ENCODE data around the gene SLC48A1.

The SLC48A1 gene

GRCh38 chr12:47789141-47789540 lies 16.1 kb downstream of the SLC48A1 start:
- Histone ChIP-seq H3K36me3 (replicated peaks; ENCODE audit: low read depth, low read length) (peaks cover 63% of the 10 kb centered on the region), H3K27me3 (ENCODE audit: low read depth, low read length) (no peaks in the 10 kb centered on the region), H3K79me2 (ENCODE audit: low read length) (no peaks in the 10 kb centered on the region), H3K4me1 (ENCODE audit: low read length) (no peaks in the 10 kb centered on the region), H2AFZ (ENCODE audit: low read depth, low read length) (no peak overlapping the region), H3K4me3 (ENCODE audit: low read length) (no peak overlapping the region), H3K4me2 (ENCODE audit: low read length) (no peak overlapping the region), H4K20me1 (ENCODE audit: insufficient read depth, low read length) (no peaks in the 10 kb centered on the region), H3K9me3 (ENCODE audit: insufficient read depth, low read length) (no peaks in the 10 kb centered on the region), H3K9ac (ENCODE audit: low read length) (no peak overlapping the region), H3K27ac (ENCODE audit: low read length) (no peak overlapping the region)
- no peak for TF ChIP-seq EZH2phosphoT487 (IDR thresholded peaks at IDR 0.05; ENCODE audit: low read depth)
- no peak for TF ChIP-seq CTCF (IDR thresholded peaks at IDR 0.05; ENCODE audit: low read depth, low read length)

GRCh38 chr12:47789712-47790489 lies 16.9 kb downstream of the SLC48A1 start:
- Histone ChIP-seq H3K9me3 (ENCODE audit: insufficient read depth, low read length) (no peaks in the 10 kb centered on the region), H3K79me2 (ENCODE audit: low read length) (no peaks in the 10 kb centered on the region), H3K4me1 (ENCODE audit: low read length) (no peaks in the 10 kb centered on the region), H3K4me2 (ENCODE audit: low read length) (no peak overlapping the region), H3K27ac (ENCODE audit: low read length) (no peak overlapping the region), H3K27me3 (ENCODE audit: low read depth, low read length) (no peaks in the 10 kb centered on the region), H3K4me3 (ENCODE audit: low read length) (no peak overlapping the region), H3K36me3 (replicated peaks; ENCODE audit: low read depth, low read length) (peaks cover 63% of the 10 kb centered on the region), H2AFZ (ENCODE audit: low read depth, low read length) (no peak overlapping the region), H4K20me1 (ENCODE audit: insufficient read depth, low read length) (no peaks in the 10 kb centered on the region), H3K9ac (ENCODE audit: low read length) (no peak overlapping the region)
- TF ChIP-seq EZH2phosphoT487 (IDR thresholded peaks at IDR 0.05; ENCODE audit: low read depth), result no peak

GRCh38 chr12:47790676-47791350 lies 17.8 kb downstream of the SLC48A1 start:
- Histone ChIP-seq H3K9ac (ENCODE audit: low read length) (no peak overlapping the region), H3K27ac (ENCODE audit: low read length) (no peak overlapping the region), H3K36me3 (replicated peaks; ENCODE audit: low read depth, low read length) (peaks cover 57% of the 10 kb centered on the region), H3K4me3 (ENCODE audit: low read length) (no peak overlapping the region), H3K4me2 (ENCODE audit: low read length) (no peak overlapping the region), H3K79me2 (ENCODE audit: low read length) (no peaks in the 10 kb centered on the region), H3K9me3 (ENCODE audit: insufficient read depth, low read length) (no peaks in the 10 kb centered on the region), H4K20me1 (ENCODE audit: insufficient read depth, low read length) (no peaks in the 10 kb centered on the region), H2AFZ (ENCODE audit: low read depth, low read length) (no peak overlapping the region), H3K27me3 (ENCODE audit: low read depth, low read length) (no peaks in the 10 kb centered on the region), H3K4me1 (ENCODE audit: low read length) (no peaks in the 10 kb centered on the region)
- TF ChIP-seq EZH2phosphoT487 (IDR thresholded peaks at IDR 0.05; ENCODE audit: low read depth) (no peak), CTCF (IDR thresholded peaks at IDR 0.05; ENCODE audit: low read depth, low read length) (no peak)

- Histone ChIP-seq H3K4me1 (ENCODE audit: low read length) (no peaks in the 10 kb centered on the region), H2AFZ (ENCODE audit: low read depth, low read length) (no peak overlapping the region), H3K36me3 (replicated peaks; ENCODE audit: low read depth, low read length) (peaks cover 55% of the 10 kb centered on the region)
Observed at GRCh38 chr12:47791351-47791746, 18.3 kb downstream of the SLC48A1 start.

More at GRCh38 chr12:47791351-47791746, 18.3 kb downstream of the SLC48A1 start:
- Histone ChIP-seq H3K9ac (ENCODE audit: low read length) (no peak overlapping the region), H3K4me2 (ENCODE audit: low read length) (no peak overlapping the region), H3K9me3 (ENCODE audit: insufficient read depth, low read length) (no peaks in the 10 kb centered on the region), H4K20me1 (ENCODE audit: insufficient read depth, low read length) (no peaks in the 10 kb centered on the region), H3K27ac (ENCODE audit: low read length) (no peak overlapping the region), H3K79me2 (ENCODE audit: low read length) (no peaks in the 10 kb centered on the region), H3K27me3 (ENCODE audit: low read depth, low read length) (no peaks in the 10 kb centered on the region), H3K4me3 (ENCODE audit: low read length) (no peak overlapping the region)
- no peak for TF ChIP-seq CTCF (IDR thresholded peaks at IDR 0.05; ENCODE audit: low read depth, low read length)
- TF ChIP-seq EZH2phosphoT487 (IDR thresholded peaks at IDR 0.05; ENCODE audit: low read depth), result no peak
